Coronary artery (tissue), 2 donors: Measurements from ENCODE around the gene TPM2.

ENCODE experiments used
- DNase-seq: peaks from one replicate; pipeline ENCODE4 v3.0.0-alpha.2; 2017; ENCODE audit warnings: low spot score
- H3K27ac ChIP-seq, 2 donors: fragments of 200-600 bp; sonication (generic); one replicate each; pipeline ENCODE4 v1.5.1; 2016 to 2019
- H3K4me3 ChIP-seq: fragments of 200-600 bp; sonication (generic); 2 replicates; pipeline ENCODE4 v1.5.1; 2016; ENCODE audit warnings: mild to moderate bottlenecking, moderate library complexity
- TF ChIP-seq, protein P1 (sequence below): fragments of 200-600 bp; sonication (generic); IDR thresholded peaks from one replicate; pipeline ENCODE4 v1.5.1; 2019; ENCODE audit warnings: antibody characterized with exemption

Gene TPM2

DNA sequence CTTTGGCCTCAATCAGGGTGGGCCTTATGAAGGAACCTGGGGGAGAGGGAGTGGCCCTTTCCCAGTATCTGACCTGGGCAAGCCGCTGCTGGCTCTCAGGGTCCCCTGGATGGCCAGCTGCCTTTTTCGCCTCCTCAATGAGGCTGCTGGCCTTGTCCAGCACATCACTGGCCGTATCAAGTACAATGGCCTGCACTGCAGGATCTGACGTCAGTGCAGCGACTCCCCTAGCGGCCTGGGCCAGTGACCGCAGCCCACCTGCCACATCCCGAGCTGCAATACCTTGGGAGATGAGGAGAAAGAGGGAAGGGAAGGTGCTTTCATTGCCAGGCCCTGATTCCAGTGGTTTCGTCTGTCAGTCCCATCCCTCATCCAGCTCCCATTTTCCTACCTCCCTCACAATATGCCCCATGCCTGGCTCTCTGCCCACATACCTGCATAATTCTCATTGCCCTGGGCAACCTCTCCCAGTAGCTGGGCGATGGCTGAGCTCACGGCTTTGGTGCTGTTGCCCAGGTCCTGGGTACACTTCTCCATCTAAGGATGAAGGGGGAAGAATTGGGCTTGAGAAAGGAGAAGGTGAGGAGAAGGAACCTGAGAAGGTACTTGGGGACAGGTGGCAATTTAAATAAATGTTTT lies 23.2 kb upstream of the TPM2 start:
- no peak overlapping the region for H3K4me3 ChIP-seq
- peak overlapping the region in 1 of 2 donors; percentile 49 for H3K27ac ChIP-seq
- DNase-seq: no peak
- TF ChIP-seq, protein P1, sequence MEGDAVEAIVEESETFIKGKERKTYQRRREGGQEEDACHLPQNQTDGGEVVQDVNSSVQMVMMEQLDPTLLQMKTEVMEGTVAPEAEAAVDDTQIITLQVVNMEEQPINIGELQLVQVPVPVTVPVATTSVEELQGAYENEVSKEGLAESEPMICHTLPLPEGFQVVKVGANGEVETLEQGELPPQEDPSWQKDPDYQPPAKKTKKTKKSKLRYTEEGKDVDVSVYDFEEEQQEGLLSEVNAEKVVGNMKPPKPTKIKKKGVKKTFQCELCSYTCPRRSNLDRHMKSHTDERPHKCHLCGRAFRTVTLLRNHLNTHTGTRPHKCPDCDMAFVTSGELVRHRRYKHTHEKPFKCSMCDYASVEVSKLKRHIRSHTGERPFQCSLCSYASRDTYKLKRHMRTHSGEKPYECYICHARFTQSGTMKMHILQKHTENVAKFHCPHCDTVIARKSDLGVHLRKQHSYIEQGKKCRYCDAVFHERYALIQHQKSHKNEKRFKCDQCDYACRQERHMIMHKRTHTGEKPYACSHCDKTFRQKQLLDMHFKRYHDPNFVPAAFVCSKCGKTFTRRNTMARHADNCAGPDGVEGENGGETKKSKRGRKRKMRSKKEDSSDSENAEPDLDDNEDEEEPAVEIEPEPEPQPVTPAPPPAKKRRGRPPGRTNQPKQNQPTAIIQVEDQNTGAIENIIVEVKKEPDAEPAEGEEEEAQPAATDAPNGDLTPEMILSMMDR: no peak

DNA sequence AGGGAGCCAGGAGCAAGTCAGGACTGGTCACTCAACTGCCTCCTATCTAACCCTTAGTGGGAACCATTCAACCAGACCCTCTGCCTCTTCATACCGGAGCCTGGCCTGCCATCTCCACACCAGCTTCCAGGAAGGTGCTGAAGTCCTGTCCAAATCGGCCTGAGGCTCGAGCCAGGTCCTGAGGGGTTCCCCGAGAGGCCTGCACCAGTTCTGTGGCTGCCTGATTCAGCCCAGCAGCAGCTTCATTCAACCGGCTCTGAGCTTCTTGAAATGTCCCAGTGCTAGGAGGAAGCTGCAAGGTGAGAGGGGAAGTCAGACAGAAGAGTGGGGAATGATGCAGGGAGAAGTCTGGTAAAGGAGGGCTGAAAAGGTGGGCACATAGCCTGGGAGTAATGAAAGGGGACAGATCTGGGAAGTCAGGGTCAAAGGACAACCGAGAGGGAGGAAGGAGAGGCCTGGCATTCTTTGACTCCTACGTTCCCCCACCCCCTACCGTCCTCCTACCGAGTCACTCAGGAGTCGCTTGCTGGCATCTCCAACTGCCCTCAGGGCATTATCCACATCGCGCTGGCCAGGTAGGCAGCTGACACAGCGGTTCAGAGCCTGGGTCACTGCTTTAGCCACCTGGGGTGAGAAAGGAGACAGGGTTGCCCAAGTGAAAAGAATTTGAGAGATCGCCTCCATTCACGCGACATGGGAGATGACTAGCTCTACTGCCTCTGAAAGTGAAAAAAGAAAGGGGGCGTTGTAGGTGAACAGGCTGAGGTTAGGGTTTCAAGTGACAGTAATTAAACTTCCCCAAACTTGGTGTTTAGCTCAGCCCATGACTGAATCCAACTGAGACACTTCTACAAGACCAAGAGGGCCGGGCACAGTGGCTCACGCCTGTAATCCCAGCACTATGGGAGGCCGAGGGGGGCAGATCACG lies 22.0 kb upstream of the TPM2 start:
- Histone ChIP-seq H3K4me3 (no peak overlapping the region), H3K27ac (peak overlapping the region in 1 of 2 donors; percentile 43)
- DNase-seq: no peak
- TF ChIP-seq, protein P1: no peak

DNA sequence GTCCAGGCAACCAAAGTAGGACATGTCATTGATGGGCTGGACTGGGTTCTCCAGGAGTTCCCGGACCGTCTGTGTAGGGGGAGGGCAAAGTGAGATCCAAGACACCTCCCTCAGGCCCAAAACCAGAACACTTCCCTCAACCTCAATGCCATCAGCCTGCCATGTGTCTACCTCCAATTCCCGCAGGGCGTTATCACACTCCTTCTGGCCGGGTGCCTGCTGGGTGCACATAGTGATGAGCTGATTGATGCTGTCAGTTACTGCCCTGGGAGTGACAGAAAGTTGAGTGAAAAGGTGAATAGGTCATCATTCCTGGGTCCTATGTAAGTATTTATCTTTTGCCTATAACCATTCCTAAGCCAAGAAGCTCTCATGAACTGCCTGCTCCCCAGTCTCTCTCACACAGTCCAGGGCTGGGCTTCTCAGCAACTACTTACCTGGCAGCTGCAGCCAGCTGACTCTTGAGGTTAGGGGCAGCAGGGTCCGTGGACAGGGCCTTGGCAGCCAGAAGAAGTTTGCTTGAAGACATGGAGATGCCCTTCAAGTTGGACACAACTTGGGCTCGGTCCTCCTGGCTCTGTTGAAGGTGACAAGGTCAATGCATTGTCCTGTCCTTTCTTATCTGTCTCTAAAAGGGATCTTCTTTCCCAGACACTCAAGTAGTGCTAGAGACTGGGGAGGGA lies 21.2 kb upstream of the TPM2 start:
- TF ChIP-seq, protein P1: no peak
- DNase-seq: no peak
- Histone ChIP-seq H3K4me3 (no peak overlapping the region), H3K27ac (peak overlapping the region in 1 of 2 donors; percentile 43)

DNA sequence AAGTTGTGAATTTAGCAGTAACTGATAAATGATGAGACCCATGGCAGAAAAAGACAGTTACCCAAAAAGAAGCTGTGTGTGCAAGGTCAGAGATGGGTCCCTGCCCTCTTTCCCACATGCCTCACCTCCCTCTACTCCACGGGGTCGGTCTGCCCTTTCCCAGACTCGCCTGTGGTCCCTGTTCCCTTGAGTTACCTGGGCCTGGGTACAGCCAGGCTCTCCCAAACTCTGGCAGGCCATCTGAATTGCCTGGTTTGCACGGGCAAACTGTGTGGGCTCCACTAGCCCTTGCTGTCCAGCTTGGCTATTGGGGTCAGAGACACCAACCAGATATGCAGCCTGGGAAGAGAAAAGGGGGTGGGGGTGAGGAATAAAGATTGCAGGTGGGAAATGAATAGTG lies 18.4 kb upstream of the TPM2 start:
- no peak for DNase-seq
- TF ChIP-seq, protein P1: no peak
- Histone ChIP-seq H3K27ac (peak overlapping the region in 1 of 2 donors; percentile 46), H3K4me3 (no peak overlapping the region)

DNA sequence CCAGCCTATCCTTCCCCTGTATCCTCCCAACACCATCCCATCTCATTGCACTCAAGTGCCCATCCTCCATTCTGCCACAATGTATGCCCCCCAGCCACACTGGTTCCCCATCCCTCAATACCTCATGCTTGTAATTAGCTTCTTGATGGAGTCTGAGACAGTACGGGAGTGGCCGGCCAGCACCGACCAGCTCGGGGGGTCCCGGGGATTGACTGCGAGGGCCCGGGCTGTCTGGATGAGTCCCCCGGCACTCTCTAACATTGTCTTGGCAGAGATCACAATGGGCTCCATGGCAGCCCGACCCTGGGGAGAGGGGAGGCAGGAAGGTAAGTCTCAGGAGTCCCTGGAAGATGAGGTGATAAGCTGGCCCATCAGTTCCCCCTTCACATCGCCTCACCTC lies 17.2 kb upstream of the TPM2 start:
- no peak for DNase-seq
- TF ChIP-seq, protein P1: no peak
- Histone ChIP-seq H3K27ac (peak overlapping the region; percentile 39 to 46), H3K4me3 (no peak overlapping the region)

DNA sequence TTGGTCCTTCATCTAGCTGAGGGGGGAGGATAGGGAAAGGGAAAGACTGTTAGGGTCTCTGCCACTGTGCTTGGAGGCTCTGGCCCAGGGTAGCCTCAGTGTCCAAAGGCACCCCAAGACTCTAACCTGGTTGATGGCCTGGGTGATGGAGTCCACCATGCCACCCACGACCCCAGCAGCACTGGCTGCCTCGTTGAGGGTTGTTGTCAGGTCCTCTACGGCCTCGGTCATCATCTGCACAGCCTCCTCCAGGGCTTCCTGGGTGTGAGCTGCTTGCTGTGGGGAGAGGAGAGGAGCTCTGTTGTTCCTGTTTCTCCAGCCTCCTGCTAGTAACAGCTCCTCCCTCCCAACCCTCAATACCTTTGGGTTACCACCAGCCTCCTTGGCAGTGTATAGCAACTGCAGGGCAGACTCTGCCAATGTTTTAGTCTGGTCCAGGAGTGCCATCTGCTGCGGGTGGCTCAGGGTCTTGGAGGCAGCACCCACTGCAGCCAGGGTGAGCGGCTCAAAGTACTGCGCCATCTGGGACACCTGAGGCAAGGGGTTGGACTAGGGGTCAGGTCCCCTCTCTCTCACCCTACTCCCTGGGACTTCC lies 16.2 kb upstream of the TPM2 start:
- Histone ChIP-seq H3K27ac (peak overlapping the region in 1 of 2 donors; percentile 46), H3K4me3 (no peak overlapping the region)
- TF ChIP-seq, protein P1: no peak
- no peak for DNase-seq
